Ovary (tissue), 3 donors: ENCODE measurements around the gene PLCG1.

Experiments
- POLR2A ChIP-seq: fragments of 450-650 bp; IDR thresholded peaks from one replicate; pipeline ENCODE4 v1.6.1; 2017; ENCODE audit warnings: antibody characterized with exemption, mild to moderate bottlenecking, moderate library complexity
- TF ChIP-seq, protein P1 (sequence below), 3 donors: fragments of 450-650 bp in 2 of 3; fragments of 200-600 bp in 1 of 3; IDR thresholded peaks; one replicate each; pipeline versions ENCODE4 v1.5.1 to v1.8.0; 2016 to 2022; ENCODE audit warnings: antibody characterized with exemption in 3 of 3, mild to moderate bottlenecking in 1 of 3
- donor health status: DM: no; HTN: no; CAD: no.

GRCh38 chr20:41180599-41181333 lies 43.4 kb downstream of the PLCG1 start:
- TF ChIP-seq, protein P1, sequence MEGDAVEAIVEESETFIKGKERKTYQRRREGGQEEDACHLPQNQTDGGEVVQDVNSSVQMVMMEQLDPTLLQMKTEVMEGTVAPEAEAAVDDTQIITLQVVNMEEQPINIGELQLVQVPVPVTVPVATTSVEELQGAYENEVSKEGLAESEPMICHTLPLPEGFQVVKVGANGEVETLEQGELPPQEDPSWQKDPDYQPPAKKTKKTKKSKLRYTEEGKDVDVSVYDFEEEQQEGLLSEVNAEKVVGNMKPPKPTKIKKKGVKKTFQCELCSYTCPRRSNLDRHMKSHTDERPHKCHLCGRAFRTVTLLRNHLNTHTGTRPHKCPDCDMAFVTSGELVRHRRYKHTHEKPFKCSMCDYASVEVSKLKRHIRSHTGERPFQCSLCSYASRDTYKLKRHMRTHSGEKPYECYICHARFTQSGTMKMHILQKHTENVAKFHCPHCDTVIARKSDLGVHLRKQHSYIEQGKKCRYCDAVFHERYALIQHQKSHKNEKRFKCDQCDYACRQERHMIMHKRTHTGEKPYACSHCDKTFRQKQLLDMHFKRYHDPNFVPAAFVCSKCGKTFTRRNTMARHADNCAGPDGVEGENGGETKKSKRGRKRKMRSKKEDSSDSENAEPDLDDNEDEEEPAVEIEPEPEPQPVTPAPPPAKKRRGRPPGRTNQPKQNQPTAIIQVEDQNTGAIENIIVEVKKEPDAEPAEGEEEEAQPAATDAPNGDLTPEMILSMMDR (IDR thresholded peaks at IDR 0.05), result no peak
- TF ChIP-seq POLR2A, result no peak
